ENCODE measurements around the gene CEP162.
"Not testable (repeated sequence)": the region's sequence is repeated elsewhere in the genome, so short reads cannot be mapped to it uniquely, and the experiment has no call there.

Gene CEP162

GRCh38 chr6:84228198-84228543, 728 bp upstream of the CEP162 start:
- DNase-seq, result no peak

- DNase-seq, result peak in 1 of 14 donors; percentile 49
Observed at GRCh38 chr6:84227044-84227433, 404 bp downstream of the CEP162 start.

GRCh38 chr6:84224251-84224650, 3.2 kb downstream of the CEP162 start:
- DNase-seq, result no peak

GRCh38 chr6:84223608-84224007, 3.8 kb downstream of the CEP162 start:
- not testable (repeated sequence) for DNase-seq

- DNase-seq, result no peak
Observed at GRCh38 chr6:84222426-84222825, 5.0 kb downstream of the CEP162 start.

- DNase-seq, result peak in 1 of 14 donors; percentile 7
Observed at GRCh38 chr6:84220809-84221409, 6.5 kb downstream of the CEP162 start.

GRCh38 chr6:84218091-84218490, 9.4 kb downstream of the CEP162 start:
- DNase-seq, result no peak

GRCh38 chr6:84213217-84213616, 14.2 kb downstream of the CEP162 start:
- DNase-seq, result no peak

- DNase-seq, result no peak
Observed at GRCh38 chr6:84204011-84204410, 23.4 kb downstream of the CEP162 start.

GRCh38 chr6:84199987-84200386, 27.5 kb downstream of the CEP162 start:
- DNase-seq, result not testable (repeated sequence)

GRCh38 chr6:84197708-84198107, 29.7 kb downstream of the CEP162 start:
- DNase-seq, result no peak

- no peak for DNase-seq
Observed at GRCh38 chr6:84193114-84193708, 34.2 kb downstream of the CEP162 start.

GRCh38 chr6:84191802-84192201, 35.6 kb downstream of the CEP162 start:
- no peak for DNase-seq

GRCh38 chr6:84189356-84189755, 38.1 kb downstream of the CEP162 start:
- not testable (repeated sequence) for DNase-seq

GRCh38 chr6:84183430-84183829, 44.0 kb downstream of the CEP162 start:
- no peak for DNase-seq

GRCh38 chr6:84182001-84182400, 45.4 kb downstream of the CEP162 start:
- no peak for DNase-seq

- no peak for DNase-seq
Observed at GRCh38 chr6:84177241-84177640, 50.2 kb downstream of the CEP162 start.

GRCh38 chr6:84172574-84172973, 54.9 kb downstream of the CEP162 start:
- DNase-seq, result no peak

GRCh38 chr6:84172080-84172479, 55.4 kb downstream of the CEP162 start:
- DNase-seq, result no peak

- DNase-seq, result no peak
Observed at GRCh38 chr6:84167457-84167856, 60.0 kb downstream of the CEP162 start.

GRCh38 chr6:84166395-84166794, 61.0 kb downstream of the CEP162 start:
- peak in 1 of 14 donors; percentile 55 for DNase-seq

GRCh38 chr6:84164328-84164727, 63.1 kb downstream of the CEP162 start:
- DNase-seq, result not testable (repeated sequence)

- DNase-seq, result peak in 1 of 14 donors; percentile 1
Observed at GRCh38 chr6:84161190-84161589, 66.3 kb downstream of the CEP162 start.

GRCh38 chr6:84156306-84156705, 71.1 kb downstream of the CEP162 start:
- DNase-seq, result no peak

GRCh38 chr6:84151669-84152068, 75.8 kb downstream of the CEP162 start:
- DNase-seq, result no peak
